ENCODE measurements around the gene POLR2E. TPM values are rescaled to one million over a fixed set of nuclear protein-coding genes. Genes with fewer than 3 reads are reported as not detected.
A peak's percentile ranks its signal among the peaks of the same experiment; 100 is the strongest.

POLR2E gene
- total RNA-seq, 6 donors from 2014 or later: 50.0 to 176 (median 103) TPM

DNA sequence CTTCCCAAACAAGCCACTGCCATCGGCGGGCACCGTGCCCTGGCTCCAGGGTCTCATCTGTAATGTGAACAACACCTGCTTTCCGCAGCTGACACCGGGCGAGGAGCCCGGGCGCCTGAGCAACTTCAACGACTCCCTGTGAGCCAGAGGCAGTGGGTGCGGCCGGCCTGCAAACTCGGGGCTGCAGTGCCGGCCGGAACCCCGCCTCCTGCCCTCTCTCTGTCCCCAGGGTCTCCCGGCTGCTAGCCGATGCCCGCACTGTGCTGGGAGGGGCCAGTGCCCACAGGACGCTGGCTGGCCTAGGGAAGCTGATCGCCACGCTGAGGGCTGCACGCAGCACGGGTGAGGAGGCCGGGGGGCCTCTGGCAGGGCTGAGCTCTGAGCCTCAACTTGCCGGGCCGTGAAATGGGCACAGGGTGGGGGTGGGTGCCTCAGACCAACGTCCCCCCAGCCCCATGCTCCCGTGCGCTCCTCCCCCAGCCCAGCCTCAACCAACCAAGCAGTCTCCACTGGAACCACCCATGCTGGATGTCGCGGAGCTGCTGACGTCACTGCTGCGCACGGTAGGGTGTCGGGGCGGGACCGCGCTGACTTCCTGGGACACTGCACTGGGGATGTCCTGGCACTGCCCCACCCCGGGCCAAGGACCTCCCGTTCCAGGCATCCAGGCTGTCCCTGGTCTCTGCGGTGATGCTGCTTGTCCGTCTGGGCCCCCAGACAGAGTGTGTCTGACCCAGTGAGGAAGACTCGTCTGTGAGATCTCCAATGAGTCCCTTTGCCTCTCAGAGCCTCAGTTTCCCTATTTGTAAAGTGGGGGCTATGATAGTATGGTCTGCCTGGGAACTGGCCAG lies 53.1 kb downstream of the POLR2E start:
- DNase-seq (peak in 1 of 2 donors; percentile 86), ATAC-seq (ENCODE audit: low FRiP score in 2 of 2) (no peak)
- Histone ChIP-seq H3K4me3 (no peak overlapping the region), H3K27ac (no peak overlapping the region), H3K36me3 (peaks cover 0 to 16% (median 8%) of the 10 kb centered on the region in 4 donors), H3K9me3 (no peaks in the 10 kb centered on the region), H3K4me1 (peaks cover 21 to 46% (median 38%) of the 10 kb centered on the region in 4 donors), H3K27me3 (no peaks in the 10 kb centered on the region)
- TF ChIP-seq EP300 (IDR thresholded peaks at IDR 0.05) (no peak), POLR2AphosphoS5 (IDR thresholded peaks at IDR 0.05) (no peak), POLR2A (IDR thresholded peaks at IDR 0.05) (no peak)
- TF ChIP-seq, protein P1, sequence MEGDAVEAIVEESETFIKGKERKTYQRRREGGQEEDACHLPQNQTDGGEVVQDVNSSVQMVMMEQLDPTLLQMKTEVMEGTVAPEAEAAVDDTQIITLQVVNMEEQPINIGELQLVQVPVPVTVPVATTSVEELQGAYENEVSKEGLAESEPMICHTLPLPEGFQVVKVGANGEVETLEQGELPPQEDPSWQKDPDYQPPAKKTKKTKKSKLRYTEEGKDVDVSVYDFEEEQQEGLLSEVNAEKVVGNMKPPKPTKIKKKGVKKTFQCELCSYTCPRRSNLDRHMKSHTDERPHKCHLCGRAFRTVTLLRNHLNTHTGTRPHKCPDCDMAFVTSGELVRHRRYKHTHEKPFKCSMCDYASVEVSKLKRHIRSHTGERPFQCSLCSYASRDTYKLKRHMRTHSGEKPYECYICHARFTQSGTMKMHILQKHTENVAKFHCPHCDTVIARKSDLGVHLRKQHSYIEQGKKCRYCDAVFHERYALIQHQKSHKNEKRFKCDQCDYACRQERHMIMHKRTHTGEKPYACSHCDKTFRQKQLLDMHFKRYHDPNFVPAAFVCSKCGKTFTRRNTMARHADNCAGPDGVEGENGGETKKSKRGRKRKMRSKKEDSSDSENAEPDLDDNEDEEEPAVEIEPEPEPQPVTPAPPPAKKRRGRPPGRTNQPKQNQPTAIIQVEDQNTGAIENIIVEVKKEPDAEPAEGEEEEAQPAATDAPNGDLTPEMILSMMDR (IDR thresholded peaks at IDR 0.05): no peak
- 68 to 80% methylated on average over 13 to 20 of the region's 43 CpGs for WGBS, 2 donors

DNA sequence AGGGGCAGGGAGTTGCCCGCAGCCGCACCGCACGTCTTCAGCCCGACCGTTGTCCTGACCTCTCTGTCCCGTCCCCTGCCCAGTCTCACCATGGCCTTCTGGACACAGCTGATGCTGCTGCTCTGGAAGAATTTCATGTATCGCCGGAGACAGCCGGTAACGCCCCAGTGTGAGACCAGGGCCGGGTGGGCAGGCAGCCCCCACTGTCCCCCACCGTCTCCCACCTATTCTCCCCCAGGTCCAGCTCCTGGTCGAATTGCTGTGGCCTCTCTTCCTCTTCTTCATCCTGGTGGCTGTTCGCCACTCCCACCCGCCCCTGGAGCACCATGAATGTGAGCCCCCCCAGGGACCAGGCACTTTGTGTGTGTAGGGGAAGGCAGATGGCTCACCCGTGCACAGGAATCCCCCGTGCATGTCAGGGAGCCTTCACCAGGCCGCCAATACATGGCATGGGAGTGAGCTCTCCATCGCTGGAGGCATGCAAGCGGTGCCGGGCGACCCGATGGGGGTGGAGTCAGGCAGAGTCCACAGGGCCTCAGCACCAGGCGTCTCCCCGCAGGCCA lies 53.8 kb downstream of the POLR2E start:
- Histone ChIP-seq H3K4me1 (peaks cover 21 to 46% (median 38%) of the 10 kb centered on the region in 4 donors), H3K4me3 (peak overlapping the region in 3 of 4 donors; percentile 64 to 74 (median 67)), H3K9me3 (no peaks in the 10 kb centered on the region), H3K36me3 (peaks cover 3 to 20% (median 13%) of the 10 kb centered on the region in 4 donors), H3K27ac (peak overlapping the region in 2 of 4 donors; percentile 77 to 86), H3K27me3 (no peaks in the 10 kb centered on the region)
- ATAC-seq (ENCODE audit: low FRiP score in 2 of 2) (no peak), DNase-seq (no peak)
- no peak for TF ChIP-seq EP300 (IDR thresholded peaks at IDR 0.05)
- TF ChIP-seq, protein P1 (IDR thresholded peaks at IDR 0.05): no peak
- no peak for TF ChIP-seq POLR2A (IDR thresholded peaks at IDR 0.05)
- no peak for TF ChIP-seq POLR2AphosphoS5 (IDR thresholded peaks at IDR 0.05)
- WGBS, 2 donors: 48 to 55% methylated on average over 13 to 26 of the region's 26 CpGs

DNA sequence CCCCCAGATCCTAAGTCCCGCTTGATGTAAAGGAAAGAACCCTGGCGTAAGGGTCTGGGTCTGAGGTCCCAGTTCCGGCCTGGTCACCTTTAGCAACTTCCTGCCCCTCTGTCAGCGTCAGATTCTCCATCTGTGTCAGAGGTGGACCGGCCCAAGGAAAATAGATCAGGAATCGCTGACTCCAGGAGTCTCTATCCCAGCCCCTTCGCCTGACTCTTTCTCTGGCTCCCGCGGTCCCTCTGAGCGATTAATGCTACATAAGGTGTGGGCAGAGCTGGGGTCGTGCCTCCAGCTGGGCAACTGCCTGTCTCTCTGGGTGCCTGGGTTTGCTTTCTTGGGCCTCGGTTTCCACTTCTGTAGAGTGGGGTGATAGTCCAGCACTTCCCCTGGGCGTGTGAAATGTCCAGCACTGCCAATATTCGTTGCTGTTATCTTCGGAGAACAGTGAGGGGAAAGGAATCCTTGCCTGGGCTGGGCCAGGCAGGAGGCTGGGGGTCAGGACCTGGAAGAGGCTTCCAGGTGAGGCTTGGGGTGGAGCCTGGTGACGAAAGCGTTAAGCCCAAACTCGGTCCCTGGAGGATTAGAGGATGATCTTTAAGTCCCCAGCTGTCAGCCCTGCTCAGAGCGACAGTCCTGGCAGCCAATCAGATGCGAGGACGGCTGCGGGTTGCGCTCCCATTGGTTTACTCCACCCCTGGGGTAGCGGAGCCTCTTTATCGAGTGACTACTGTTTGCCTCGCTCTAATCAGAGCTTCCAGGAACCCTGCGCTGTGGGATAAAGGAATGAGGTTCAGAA lies 54.5 kb downstream of the POLR2E start:
- Histone ChIP-seq H3K9me3 (no peaks in the 10 kb centered on the region), H3K36me3 (peaks cover 7 to 27% (median 19%) of the 10 kb centered on the region in 4 donors), H3K4me1 (peaks cover 21 to 46% (median 38%) of the 10 kb centered on the region in 4 donors), H3K27me3 (no peaks in the 10 kb centered on the region), H3K27ac (peak overlapping the region in 3 of 4 donors; percentile 62 to 86 (median 77)), H3K4me3 (peak overlapping the region; percentile 64 to 74 (median 66))
- TF ChIP-seq POLR2AphosphoS5 (IDR thresholded peaks at IDR 0.05) (no peak), EP300 (IDR thresholded peaks at IDR 0.05) (no peak), POLR2A (IDR thresholded peaks at IDR 0.05) (no peak)
- TF ChIP-seq, protein P1 (IDR thresholded peaks at IDR 0.05): no peak
- 3% methylated on average over 15 to 27 of the region's 27 CpGs for WGBS, 2 donors
- DNase-seq (peak; percentile 92 to 93), ATAC-seq (ENCODE audit: low FRiP score in 2 of 2) (peak; percentile 75 to 83)

DNA sequence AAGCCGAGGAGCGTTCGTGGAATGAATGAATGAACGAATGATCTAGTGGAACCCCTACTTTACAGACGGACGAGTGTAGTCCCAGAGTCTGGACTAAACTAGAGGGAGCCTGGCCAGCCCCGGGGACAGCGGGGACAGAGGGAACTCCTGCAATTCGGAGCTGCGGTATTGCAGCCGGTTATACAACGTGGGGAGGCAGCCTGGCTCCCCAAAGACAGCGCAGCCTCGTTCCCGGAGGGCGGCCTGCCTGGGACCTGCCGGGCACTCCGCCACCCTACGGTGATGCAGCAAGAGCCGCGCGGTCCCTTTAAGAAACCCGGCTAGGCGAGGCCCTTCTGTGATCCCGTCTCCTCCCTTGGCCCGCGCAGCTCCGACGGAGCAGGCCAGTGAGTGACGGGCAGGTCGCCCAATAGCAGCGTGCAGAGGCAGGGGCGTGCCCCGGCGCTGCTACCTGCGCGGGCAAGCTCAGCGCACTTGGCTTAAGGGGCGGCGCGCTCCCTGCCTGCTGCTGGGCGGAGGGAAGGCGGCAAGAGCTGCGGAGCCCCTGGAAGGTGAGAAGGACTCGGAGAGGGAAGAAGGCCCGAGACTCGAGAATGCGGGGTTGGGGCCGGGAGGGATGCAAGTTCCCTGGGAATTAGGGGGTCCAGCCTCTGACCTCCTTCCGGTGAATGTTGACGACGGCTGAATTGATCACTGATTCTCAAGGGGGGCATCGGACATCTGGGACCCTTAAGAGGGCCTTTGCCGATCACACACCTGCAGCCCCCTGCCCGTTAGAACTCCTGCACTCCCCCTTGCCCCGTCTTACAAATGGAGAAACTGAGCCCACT lies 55.3 kb downstream of the POLR2E start, which contains the start of gene ABCA7:
Gene ABCA7 (plus strand): TSS at position 462 of the 830 bp plus-strand sequence. CDS start 1,255 bp downstream, outside the sequence.
- Histone ChIP-seq H3K27ac (peak within 1 kb of the TSS; percentile 62 to 86 (median 78)), H3K4me3 (peak within 1 kb of the TSS; percentile 64 to 74 (median 66)), H3K4me1 (peaks cover 21 to 46% (median 38%) of the 10 kb centered on the region in 4 donors), H3K27me3 (no peaks in the 10 kb centered on the region), H3K9me3 (no peaks in the 10 kb centered on the region), H3K36me3 (peaks cover 7 to 34% (median 25%) of the 10 kb centered on the region in 4 donors)
- WGBS, 2 donors: 2 to 5% methylated on average over 17 to 26 of the region's 56 CpGs
- TF ChIP-seq, protein P1 (IDR thresholded peaks at IDR 0.05): peak in 3 of 6 experiments; percentile 2 to 40 (median 5)
- TF ChIP-seq POLR2A (IDR thresholded peaks at IDR 0.05) (peak in 2 of 4 donors; percentile 58 to 74), POLR2AphosphoS5 (IDR thresholded peaks at IDR 0.05) (peak; percentile 75 to 92), EP300 (IDR thresholded peaks at IDR 0.05) (peak in 1 of 4 donors; percentile 45)
- DNase-seq (peak; percentile 99 to 100), ATAC-seq (ENCODE audit: low FRiP score in 2 of 2) (peak; percentile 94 to 97)

Measured in upper lobe of left lung (tissue), 6 donors.